NCI-H146 (cell line): ENCODE data around the gene P2RX3.

Experiments used
- DNase-seq: peaks from one replicate; lab custom pipeline; 2025; lab: John Stamatoyannopoulos, UW

P2RX3 gene

DNA sequence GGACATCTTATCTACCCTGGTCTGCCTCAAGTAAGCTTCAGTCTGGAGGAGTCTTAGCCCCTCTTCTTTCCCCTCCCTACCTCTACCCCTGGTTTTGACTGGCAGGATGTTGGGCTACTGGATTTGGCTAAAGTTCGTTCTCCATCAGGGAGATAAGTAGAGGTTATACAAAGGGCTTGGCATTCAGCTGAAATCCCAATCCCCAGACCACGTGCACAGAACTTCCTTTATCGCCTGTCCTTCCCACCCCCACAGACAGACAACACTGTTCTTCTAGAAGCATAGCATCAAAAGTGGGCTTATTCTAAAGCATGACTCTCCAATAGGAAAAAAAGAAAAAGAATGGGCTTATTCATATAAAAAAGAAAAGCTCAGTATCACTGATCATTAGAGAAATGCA is 35.0 kb downstream of the P2RX3 start:
- DNase-seq, result no peak

DNA sequence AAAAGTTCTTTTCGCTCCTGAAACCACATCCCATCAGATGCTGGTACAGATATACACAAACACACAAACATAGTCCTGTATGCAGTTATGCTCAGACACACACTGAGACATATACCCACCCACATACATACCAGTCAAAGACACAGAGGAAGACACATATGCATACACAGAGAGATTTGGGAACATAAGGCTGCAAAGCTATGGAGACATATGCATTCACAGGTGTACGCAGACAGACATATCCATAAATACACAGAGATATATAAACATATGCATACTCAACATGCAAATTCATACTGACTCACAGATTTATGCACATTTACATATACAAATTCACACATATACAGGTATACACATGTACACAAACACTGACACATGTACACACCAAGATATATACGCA is 36.8 kb downstream of the P2RX3 start:
- no peak for DNase-seq

DNA sequence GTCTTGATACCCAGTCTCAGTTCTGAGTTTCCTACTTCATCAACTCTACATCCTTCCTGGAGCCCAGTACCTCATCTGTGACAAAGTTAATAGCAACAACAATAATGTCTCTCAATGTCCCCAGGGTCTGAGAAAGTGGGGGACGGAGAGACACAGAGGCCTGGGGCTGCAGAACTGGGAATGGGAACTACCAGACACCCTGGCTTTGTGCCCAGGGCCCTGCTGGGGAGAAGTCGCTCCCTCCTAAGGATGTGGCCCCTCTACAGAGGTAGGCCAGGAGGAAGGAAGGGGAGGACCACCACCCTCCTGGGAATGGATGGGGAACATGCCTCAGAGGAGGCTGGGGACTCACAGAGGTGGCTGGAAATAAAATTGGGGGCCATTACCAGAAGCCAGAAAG is 37.3 kb downstream of the P2RX3 start:
- no peak for DNase-seq

DNA sequence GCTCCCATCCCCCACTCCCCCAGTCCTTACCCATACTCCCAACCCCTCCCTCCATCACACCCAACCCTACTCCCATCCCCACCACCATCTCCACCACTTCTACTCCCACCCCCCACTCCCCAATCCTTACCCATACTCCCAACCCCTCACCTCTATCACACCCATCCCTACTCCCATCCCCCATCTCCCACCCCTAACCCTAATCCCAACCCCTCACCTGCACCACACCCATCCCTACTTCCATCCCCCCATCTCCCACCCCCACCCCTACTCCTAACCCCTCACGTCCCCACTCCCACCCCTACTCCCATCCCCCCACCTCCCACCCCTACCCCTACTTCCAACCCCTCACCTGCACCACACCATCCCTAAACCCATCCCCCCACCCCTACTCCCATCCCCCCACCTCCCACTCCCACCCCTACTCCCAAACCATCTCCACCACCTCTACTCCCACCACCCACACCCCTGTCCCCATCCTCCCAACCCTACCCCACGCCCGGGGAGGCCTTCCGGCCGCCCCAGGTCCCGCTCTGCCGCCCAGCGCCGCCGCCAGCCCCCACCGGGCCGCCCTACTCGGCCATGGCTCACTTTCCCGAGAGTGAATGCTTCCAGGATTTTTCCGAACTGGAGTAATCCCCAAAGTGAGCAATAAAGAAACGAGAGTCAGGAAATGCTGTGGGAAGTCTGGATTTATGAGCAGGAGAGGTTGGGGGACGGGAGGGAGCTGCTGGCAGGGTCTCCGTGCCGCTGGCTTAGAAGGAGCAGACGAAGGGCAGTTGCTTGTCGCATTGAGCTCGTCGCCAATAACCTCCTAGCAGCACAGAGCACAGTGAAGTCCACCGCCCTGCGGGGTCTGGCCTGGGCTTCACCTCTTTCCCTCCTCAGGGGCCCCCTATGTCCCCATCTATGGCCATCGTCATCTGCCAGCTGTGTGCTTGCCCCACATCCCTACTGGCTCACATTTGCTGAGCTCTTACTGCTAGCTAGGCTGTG is 38.2 kb downstream of the P2RX3 start:
- no peak for DNase-seq

DNA sequence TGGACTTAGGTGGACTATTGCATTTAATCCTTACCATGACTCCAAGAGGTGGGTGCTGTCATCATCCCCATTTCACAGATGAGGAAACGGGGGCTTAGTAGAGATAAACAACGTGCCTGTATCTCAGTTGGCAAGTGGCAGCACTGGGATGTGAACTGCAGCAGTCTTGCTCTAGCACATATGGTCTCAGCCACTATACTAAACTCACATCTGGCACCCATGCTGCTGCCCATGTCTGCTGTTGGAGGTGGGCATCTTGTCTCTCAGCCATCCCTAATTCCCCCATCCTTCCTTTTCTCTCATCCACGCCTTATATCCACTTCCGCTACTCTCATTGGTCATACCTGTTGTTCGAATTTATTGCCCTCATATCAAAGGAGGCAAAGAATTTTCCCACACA is 39.0 kb downstream of the P2RX3 start:
- DNase-seq, result no peak

DNA sequence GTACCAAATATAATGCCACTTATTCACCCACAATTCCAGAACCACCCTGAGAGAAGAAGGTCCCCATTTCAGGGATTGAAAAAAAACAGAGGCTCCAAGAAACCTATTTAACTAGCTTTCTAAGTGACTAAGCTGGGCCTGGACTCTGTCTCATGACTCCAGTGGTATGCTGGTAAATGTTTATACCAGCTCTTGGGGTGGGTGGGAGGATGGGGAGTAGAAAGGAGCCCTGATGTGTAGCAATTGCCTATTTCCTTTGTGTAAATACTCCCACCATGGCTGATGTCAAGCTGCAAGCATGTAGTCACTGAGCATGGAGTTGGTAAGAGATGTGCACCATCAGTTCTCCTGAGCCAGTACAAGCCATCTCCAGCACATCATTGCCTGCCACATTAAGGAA is 40.0 kb downstream of the P2RX3 start:
- DNase-seq, result no peak

DNA sequence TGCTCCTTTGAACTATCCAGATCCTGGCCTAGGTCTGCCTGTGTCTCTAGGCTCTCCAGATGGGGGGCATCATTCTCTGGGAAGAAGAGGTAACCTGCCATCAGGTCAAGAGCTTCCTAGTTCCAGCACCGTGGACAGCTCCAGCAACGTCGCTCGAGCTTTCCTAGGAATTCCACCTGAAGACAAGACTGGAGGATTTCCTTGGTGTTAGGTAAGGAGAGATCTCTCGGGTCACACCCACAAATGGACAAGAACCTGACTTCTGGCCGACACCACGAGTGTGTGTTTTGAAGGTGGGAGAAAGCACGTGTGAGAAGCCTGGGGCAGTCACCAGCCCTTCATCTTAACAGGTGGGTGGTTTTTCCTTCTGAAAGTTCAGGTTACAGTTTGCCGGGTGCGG is 41.6 kb downstream of the P2RX3 start:
- no peak for DNase-seq

DNA sequence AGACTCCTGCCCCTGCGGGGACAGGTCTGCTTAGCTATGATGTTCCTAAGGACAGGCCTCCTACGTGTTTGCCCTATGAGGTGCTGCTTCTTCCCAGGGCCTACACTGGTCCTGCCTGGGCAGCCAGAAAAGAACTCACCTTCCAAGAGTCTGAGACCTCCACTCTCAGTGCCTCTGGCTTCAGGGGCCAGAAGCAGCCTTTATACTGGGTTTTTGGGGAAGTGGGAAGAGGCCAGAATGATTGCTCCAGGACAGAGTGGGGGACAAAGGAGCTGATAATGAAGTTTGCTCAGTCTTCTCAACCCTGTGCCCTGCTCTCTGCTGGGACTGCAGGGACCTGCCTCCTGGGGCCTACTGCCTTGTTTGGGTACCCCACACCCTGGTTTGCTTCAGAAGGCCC is 42.8 kb downstream of the P2RX3 start, which contains the start of gene PRG3:
PRG3 (minus strand) TSS at position 176 of the 400 bp plus-strand sequence. CDS start 442 bp downstream, outside the sequence.
- DNase-seq, result no peak

DNA sequence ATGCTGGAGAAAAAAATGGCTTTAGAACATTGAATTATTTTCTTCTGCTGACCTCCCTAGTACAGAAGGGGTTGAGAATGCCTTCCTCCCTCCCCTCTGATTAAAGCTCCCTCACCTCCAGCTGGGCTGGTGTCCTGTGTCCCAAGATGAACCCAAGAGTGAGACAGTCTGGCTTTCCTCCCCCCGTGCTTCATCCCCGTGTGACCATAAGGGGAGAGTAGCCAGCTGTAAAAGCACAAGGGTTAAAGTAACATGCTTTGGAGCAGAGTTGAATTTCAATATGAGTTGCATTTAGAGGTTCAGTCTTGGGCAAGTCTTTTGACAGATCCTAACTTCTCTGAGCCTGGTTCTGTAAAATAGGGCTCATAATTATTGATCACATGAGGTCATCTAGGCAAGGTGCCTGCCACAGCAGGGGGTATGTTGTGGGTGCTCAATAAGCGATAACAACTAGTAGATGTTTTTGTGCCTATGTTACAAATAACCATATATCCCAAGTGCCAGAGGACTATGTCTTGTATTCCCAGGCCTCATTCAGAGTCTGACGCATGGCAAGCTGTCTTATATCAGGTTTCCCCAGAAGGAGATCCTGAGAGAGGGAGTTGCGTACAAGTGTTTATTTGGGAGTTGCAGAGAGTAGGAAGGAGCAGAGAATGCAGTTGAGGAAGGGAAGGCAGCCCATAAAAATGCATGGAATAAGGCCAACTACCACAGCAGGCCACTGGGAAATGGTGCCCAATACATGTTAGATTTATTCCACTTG is 48.2 kb downstream of the P2RX3 start:
- DNase-seq, result no peak

DNA sequence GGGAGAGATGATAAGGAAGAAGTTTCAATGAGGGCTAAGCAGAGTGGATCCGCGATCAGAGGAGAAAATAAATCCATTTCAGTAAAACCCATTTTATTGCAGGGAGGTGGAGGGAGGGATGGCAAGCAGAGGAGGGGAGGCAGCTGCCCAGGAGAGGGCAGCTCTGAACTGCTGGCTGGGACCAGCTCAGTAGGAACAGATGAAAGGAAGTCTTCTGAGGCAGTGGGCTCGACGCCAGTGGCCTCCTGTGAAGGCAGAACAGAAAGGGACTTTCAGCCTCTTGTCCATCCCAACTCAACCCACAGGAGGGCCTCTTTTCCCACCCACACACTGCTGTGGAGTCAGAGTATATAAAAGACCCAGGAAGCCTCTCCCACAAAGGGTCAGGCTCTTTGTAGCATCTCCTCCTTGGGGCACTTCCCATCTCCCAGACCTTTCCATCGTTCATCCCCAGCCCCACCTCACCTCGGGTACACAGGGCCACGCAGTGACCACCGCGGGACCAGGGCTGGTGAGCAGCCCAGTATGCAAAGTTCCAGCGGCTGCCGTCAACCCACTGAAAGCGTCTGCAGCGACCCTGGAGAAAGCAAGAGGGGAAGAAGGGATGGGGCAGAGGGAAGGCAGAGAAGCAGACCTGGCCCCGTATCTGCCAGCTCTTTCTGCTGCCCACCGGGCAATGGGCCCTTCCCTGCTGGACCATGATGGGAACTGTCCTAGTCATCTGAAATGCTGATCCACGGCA is 49.3 kb downstream of the P2RX3 start:
- DNase-seq, result no peak

DNA sequence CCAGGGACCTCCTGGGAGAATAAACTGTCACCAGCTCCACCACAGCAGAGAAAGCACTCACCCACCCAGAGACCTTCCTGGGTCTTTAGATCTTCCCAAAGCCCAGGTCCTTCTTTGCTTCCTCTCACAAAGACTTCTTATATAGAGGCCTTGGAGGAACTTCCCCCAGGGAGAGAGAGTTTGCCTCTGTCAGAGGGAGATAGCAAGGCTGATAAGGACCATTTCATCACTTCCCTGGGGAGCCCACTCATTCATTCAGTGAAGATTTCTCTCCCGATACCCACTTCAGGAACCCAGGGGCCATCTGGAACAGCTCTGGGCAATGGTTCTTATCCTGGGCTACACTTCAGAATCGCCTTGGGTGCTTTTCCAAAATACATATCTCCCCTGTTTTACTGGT is 52.4 kb downstream of the P2RX3 start, which contains the start of gene PRG2:
PRG2 (minus strand) TSS at position 116 of the 400 bp plus-strand sequence. CDS start 706 bp downstream, outside the sequence.
- no peak for DNase-seq

DNA sequence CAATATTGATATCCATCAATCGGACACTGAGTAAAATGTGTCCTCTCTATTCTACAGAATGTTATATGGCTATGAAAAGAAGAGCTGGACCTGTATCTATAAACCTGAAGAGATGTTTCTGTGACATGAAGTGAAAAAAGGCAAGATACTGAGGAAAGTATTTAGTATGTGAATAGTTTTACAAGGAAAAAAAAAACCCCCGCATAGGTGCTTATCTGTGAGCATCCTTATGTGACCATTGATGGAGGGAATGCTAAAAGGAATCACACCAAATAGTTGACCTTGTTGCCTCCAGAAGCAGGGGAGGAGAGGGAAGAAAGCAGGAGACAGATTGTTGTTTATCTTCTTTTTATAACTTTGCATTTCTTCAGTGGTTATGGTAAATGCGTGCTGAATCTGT is 53.0 kb downstream of the P2RX3 start:
- DNase-seq, result no peak

DNA sequence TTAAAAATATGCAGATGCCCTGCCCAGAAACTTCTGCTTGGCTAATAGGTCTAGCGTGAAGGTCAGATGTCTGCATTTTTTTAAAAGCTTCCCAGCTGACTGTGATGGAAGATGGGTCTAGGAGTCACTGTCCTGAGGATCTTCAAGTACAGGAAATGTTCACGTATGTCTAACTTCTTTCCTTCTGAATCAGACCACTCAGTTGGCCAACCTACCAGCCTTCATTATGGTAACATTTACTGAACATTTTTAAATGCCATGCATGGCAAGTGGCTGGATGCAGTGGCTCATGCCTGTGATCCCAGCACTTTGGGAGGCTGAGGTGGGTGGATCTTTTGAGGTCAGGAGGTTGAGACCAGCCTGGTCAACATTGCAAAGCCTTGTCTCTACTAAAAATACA is 53.4 kb downstream of the P2RX3 start:
- DNase-seq, result no peak

DNA sequence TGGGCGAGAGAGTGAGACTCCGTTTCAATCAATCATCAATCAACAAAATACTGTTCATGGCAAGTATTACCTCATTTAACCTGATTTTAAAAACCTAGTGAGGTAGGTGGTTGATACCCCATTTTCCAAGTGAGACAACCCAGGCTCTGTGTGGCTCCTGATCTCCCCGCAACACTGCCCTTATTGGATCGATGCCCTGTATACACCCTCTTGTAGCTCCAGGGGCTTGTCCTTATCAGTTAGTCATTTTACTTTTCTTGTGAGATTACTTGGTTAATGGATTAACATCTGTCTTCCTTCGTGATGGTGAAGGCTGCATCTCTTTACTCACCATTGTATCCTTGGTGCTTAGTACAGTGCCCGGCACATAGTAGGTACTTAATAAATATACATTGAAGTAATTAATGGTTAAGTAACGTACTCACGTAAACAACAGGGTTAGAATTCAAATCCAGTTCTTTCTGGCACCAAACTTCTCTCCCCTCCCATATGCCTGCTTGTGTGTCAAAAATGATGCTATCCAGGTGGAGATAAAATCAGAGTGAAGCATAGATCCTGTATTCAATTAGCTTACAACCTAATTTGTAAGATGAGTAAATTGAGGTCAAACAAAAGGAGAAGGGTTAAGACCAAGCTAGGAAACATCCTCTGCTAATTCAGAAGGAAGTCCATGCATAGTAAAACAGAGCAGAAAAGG is 54.1 kb downstream of the P2RX3 start:
- DNase-seq, result no peak

DNA sequence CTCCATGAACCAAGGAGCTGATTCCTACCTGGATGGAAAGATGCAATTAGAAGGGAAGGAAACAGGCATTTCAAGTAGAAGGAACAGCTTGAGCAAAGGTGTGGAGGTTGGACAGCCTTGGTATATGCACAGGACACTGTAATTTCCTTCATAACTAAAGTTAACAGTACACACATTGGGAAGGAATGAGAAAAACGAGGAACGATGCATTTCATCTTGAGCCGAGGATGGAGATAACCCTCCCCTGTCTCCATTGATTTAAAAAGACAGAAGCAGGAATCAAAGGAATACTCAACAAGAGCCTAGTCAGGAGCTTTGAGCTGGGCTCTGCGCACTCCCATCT is 54.6 kb downstream of the P2RX3 start:
- DNase-seq, result no peak

DNA sequence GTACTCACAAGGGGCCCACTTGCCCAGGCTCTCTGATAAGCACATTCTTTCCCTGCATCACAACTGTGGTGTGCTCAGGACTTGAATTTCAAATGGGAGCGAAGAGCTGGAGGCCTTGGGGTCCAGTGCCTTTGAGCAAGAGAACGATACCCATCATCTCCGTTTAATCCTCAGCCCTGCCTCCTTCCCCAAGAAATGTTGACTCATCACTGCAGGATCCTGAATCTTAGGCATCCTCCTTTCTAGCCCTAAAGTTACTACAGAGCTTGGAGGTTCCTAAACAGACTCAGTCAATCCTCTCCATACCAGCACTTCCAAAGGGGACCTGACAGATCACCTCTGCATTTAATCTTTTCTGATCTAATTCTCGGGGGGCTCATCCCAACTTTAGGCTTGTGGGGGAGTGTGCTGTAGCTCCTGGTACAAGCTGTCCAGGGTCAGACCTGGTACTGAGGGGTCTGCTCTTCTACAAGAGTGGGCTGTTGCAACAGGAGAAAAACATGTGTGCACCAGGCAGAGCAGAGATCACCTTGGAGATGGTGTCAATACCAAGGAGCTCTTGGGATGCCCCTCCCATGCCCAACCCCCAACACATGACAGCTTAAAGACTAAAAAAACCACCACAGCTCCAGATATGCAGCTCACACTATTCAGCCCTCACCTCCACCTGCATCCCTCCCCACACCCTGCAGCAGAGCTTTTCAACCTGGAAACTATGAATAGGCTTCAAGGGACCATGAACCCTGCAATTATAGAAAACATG is 56.2 kb downstream of the P2RX3 start:
- DNase-seq, result no peak

DNA sequence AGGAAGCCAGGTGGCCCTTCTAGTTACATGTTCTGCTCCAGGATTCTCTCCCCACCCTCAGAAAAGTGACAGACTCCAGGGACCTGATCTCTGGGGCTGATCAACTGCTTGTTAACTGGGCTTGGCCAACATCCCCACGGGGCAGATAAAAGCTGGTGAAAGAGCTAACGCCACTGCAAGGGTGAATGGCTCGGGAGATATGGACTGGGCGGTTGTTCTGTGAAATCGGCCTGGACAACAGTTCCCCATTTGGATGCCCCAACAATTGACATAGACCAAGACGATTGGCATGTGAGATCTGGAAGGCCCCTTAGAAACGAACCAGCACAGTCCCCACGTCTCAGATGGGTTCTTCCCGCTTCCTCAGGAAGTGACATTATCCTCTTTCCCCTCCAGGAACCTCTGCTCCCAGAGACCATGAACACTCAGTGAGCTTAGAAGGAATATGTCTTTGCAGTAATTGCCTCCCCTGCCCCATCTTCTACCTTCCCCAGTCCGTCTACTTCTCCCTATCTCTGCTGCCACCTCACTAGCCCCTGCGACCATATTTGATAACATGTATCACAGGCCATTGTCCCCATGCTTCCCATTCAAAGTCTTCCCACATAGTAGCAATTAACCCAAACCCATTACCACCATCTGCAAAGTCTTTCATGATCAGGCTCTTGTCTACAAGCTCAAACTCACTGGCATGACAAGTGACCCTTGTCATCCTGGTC is 57.9 kb downstream of the P2RX3 start:
- DNase-seq, result no peak

DNA sequence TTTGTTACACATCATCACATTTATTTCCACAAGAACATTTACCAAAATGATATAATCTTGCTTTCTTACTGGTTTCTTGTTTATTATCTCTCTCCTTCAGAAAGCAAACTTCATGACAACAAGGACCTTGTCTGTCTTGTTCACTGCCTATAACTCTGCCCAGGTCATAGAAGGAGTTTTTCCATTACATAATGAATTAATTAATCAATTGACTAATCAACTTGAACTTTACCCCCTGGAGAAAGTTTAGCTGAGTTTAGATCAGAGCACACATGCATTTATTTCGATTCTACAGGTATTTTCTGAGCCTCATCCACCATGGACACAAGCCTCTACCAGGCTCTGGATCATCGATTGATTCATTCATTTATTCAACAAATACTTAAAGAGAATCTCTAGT is 58.6 kb downstream of the P2RX3 start:
- no peak for DNase-seq

DNA sequence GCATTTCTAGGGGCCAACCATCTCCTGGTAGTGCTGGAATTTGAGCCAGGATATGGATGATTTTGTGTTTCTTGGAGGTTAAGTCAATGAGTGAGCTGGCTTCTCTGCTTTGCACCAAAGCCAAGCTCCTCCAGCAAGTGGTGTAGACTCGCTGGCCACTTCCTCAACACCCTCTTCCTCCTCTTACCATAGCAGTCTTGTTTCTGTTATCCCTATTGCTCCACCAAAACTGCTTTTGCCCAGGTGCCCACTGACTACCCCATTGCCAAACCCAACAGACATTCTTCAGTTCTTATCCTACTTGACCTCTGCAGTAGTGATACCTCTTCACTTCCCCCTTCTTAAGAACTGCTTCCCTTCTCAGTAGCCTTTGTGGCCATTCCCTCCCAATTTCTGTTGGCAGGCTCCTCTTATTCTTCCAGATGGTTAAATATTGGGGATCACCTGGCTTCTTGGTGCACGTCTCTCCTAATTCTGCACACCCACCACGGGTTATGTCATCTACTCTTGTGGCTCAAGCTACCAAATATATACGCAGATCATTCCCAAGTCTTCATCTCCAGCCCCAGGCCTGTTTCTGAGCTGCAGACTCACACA is 59.3 kb downstream of the P2RX3 start:
- no peak for DNase-seq

DNA sequence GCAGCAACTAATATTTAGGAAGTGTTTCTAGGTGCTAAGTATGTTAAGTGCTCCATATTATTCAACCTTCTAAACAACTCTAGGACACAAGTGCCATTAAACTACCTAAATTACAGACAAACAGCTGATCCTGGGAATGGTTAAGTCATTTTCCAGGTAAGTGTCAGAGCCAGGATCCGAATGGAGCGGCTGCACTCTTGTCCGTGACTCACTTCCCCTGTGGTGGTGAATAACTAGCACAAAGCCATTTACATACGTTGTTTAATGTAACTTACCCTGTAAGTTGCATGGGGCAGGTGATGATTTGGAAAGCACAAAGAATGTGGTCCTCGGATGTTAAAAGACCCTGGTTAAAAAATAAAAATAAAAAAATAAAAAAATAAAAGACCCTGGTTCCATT is 61.1 kb downstream of the P2RX3 start:
- DNase-seq, result no peak
